OCI-LY1 (cell line): ENCODE data around the gene STEAP2.

Experiments
- EZH2 ChIP-seq: fragments of 200-600 bp; sonication (generic), shearing (Covaris generic); IDR thresholded peaks from 2 replicates; pipeline ENCODE4 v1.8.0; 2017; ENCODE audit warnings: borderline replicate concordance, mixed run types, mild to moderate bottlenecking, antibody characterized with exemption, low read length, moderate library complexity, mixed read lengths
- TF ChIP-seq, protein P1 (sequence below): fragments of 200-600 bp; sonication (generic), shearing (Covaris generic); IDR thresholded peaks from 2 replicates; pipeline ENCODE4 v1.5.1; 2017; ENCODE audit warnings: mild to moderate bottlenecking, antibody characterized with exemption, low read length, moderate library complexity, mixed read lengths

DNA sequence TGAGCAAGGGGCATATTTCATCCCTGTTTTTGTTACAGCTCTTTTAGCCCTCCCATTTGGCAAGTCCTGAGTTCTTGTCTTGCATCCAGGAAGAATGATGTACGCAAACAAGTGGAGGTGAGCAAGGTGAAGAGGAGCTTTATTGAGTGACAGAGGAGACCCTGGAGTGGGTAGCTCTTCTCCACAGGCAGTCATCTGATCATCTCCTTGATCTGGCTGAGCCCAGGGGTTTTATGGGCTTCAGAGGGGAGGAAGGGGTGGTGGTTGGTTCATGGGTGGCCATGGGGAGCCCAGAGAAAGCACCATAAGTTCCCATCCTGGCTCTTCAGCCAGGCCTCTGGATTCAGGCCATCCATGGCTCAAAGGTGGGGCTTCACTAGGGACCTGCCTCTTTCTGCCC, 35.3 kb upstream of the STEAP2 start:
- TF ChIP-seq, protein P1, sequence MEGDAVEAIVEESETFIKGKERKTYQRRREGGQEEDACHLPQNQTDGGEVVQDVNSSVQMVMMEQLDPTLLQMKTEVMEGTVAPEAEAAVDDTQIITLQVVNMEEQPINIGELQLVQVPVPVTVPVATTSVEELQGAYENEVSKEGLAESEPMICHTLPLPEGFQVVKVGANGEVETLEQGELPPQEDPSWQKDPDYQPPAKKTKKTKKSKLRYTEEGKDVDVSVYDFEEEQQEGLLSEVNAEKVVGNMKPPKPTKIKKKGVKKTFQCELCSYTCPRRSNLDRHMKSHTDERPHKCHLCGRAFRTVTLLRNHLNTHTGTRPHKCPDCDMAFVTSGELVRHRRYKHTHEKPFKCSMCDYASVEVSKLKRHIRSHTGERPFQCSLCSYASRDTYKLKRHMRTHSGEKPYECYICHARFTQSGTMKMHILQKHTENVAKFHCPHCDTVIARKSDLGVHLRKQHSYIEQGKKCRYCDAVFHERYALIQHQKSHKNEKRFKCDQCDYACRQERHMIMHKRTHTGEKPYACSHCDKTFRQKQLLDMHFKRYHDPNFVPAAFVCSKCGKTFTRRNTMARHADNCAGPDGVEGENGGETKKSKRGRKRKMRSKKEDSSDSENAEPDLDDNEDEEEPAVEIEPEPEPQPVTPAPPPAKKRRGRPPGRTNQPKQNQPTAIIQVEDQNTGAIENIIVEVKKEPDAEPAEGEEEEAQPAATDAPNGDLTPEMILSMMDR = no peak
- no peak for TF ChIP-seq EZH2
